ENCODE measurements around the gene ATF3. TPM values are rescaled to one million over a fixed set of nuclear protein-coding genes. Genes with fewer than 3 reads are reported as not detected.

The ATF3 gene
- total RNA-seq, 4 donors from 2014 or later: 2.1 to 6.5 (median 3.0) TPM

GRCh38 chr1:212664409-212665199 lies 56.0 kb downstream of the ATF3 start:
- no peak for DNase-seq
- no peak for TF ChIP-seq POLR2A (IDR thresholded peaks at IDR 0.05)
- TF ChIP-seq, protein P1, sequence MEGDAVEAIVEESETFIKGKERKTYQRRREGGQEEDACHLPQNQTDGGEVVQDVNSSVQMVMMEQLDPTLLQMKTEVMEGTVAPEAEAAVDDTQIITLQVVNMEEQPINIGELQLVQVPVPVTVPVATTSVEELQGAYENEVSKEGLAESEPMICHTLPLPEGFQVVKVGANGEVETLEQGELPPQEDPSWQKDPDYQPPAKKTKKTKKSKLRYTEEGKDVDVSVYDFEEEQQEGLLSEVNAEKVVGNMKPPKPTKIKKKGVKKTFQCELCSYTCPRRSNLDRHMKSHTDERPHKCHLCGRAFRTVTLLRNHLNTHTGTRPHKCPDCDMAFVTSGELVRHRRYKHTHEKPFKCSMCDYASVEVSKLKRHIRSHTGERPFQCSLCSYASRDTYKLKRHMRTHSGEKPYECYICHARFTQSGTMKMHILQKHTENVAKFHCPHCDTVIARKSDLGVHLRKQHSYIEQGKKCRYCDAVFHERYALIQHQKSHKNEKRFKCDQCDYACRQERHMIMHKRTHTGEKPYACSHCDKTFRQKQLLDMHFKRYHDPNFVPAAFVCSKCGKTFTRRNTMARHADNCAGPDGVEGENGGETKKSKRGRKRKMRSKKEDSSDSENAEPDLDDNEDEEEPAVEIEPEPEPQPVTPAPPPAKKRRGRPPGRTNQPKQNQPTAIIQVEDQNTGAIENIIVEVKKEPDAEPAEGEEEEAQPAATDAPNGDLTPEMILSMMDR (IDR thresholded peaks at IDR 0.05): no peak
- Histone ChIP-seq H3K27ac (peak overlapping the region in 2 of 4 donors; percentile 81 to 86), H3K27me3 (peaks cover 0 to 10% (median 0%) of the 10 kb centered on the region in 4 donors), H3K4me3 (peak overlapping the region in 1 of 4 donors; percentile 78), H3K36me3 (no peaks in the 10 kb centered on the region), H3K9me3 (no peaks in the 10 kb centered on the region), H3K4me1 (peaks cover 7 to 40% (median 21%) of the 10 kb centered on the region in 3 donors)
- intact Hi-C loops (cut with DNase I): loop anchor here (10.0 kb wide), 1 partner anchor 100 kb away; no protein-coding TSS in a partner anchor
- WGBS, 2 donors: 74 to 84% methylated on average over 9 to 10 of the region's 11 CpGs

GRCh38 chr1:212665241-212666115 lies 56.9 kb downstream of the ATF3 start:
- intact Hi-C loops (cut with DNase I): loop anchor here (10.0 kb wide), 1 partner anchor 99 kb away; no protein-coding TSS in a partner anchor
- DNase-seq: no peak
- peaks cover 7 to 40% (median 21%) of the 10 kb centered on the region in 3 donors for H3K4me1 ChIP-seq
- WGBS, 2 donors: 25 to 32% methylated on average over 22 to 23 of the region's 37 CpGs
- H3K27me3 ChIP-seq: peaks cover 0 to 11% (median 0%) of the 10 kb centered on the region in 4 donors
- no peaks in the 10 kb centered on the region for H3K36me3 ChIP-seq
- H3K4me3 ChIP-seq: peak overlapping the region; percentile 26 to 78 (median 57)
- H3K27ac ChIP-seq: peak overlapping the region; percentile 47 to 86 (median 80)
- no peaks in the 10 kb centered on the region for H3K9me3 ChIP-seq
- TF ChIP-seq, protein P1 (IDR thresholded peaks at IDR 0.05): peak; percentile 86 to 97 (median 90)
- no peak for TF ChIP-seq POLR2A (IDR thresholded peaks at IDR 0.05)

DNA sequence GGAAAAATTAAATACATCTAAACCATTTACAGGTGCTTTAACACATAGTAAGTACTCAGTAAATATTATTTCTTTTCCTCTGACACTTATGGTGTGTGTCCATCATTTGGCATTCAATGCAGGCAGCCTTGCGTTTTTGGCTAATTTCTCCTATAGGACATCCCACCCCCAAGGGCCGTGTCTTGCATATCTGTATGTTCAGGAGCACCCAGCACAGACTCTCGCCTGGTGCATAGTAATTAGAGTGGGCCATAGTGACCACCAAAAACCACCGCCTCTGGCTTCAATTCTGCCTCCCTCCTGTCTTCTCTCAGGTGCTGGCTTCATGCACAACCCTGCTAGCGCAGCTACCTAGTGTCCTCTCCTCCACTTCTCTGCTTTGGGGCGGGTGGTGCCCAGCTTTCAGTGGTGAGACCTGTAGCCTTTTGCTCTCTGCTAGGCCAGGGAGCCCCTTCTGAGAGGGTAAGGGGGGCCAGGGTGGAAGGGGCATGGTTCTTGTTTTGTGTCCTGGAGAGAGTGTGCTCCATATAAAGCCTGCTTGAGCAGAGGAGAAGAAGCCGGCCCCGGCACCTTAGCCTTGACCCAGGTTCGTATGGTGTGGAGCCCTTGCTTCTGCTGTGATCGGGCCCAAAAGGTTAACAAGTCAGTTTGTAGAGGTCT lies 57.7 kb downstream of the ATF3 start:
- H3K27me3 ChIP-seq: peaks cover 0 to 17% (median 0%) of the 10 kb centered on the region in 4 donors
- TF ChIP-seq, protein P1 (IDR thresholded peaks at IDR 0.05): no peak
- no peak for TF ChIP-seq POLR2A (IDR thresholded peaks at IDR 0.05)
- H3K36me3 ChIP-seq: no peaks in the 10 kb centered on the region
- intact Hi-C loops (cut with DNase I): loop anchor here (10.0 kb wide), 1 partner anchor 99 kb away; no protein-coding TSS in a partner anchor
- 73 to 76% methylated on average over 7 of the region's 10 CpGs for WGBS, 2 donors
- DNase-seq: no peak
- peaks cover 7 to 41% (median 21%) of the 10 kb centered on the region in 3 donors for H3K4me1 ChIP-seq
- no peak overlapping the region for H3K4me3 ChIP-seq
- no peaks in the 10 kb centered on the region for H3K9me3 ChIP-seq
- H3K27ac ChIP-seq: no peak overlapping the region

GRCh38 chr1:212667223-212668139 lies 58.9 kb downstream of the ATF3 start:
- WGBS, 2 donors: 15 to 49% methylated on average over 4 to 7 of the region's 9 CpGs
- Histone ChIP-seq H3K27me3 (peaks cover 0 to 25% (median 0%) of the 10 kb centered on the region in 4 donors), H3K36me3 (no peaks in the 10 kb centered on the region), H3K9me3 (no peaks in the 10 kb centered on the region), H3K4me3 (peak overlapping the region in 2 of 4 donors; percentile 1 to 28), H3K27ac (peak overlapping the region; percentile 21 to 93 (median 79)), H3K4me1 (peaks cover 7 to 47% (median 24%) of the 10 kb centered on the region in 3 donors)
- DNase-seq: no peak
- intact Hi-C loops (cut with DNase I): loop anchor here (10.0 kb wide), 1 partner anchor 97 kb away; no protein-coding TSS in a partner anchor
- TF ChIP-seq POLR2A (IDR thresholded peaks at IDR 0.05): no peak
- TF ChIP-seq, protein P1 (IDR thresholded peaks at IDR 0.05): no peak

All from esophagus squamous epithelium (tissue), 5 donors.